Activated CD4-positive, alpha-beta T cell treated with anti-CD3 and anti-CD28 coated beads for 1 hour (primary cell): ENCODE results near the gene SPRYD3.
A peak's percentile ranks its signal among the peaks of the same experiment; 100 is the strongest.

Experiments used
- DNase-seq: peaks from one replicate; pipeline ENCODE4 v3.0.0-alpha.2; 2020

The SPRYD3 gene

DNA sequence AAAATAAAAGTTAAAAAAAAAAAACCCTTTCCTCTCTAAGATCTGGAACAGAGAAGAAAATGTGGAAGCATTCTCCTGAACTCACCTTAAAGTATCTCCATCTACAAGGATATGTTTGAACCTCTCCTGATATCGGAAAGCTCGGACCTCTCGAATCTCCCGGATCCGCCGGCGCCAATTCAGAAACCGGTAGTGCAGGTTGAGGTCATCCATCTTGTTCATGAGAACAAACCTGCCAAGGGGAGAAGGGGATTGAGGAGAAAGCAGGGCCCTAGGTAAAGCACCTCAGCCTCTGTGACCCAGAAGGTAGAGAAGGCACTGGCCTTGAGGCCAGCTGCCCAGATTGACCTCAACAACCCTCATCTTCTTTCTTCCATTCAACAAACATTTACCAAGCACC lies 2.2 kb downstream of the SPRYD3 start:
- DNase-seq = no peak

DNA sequence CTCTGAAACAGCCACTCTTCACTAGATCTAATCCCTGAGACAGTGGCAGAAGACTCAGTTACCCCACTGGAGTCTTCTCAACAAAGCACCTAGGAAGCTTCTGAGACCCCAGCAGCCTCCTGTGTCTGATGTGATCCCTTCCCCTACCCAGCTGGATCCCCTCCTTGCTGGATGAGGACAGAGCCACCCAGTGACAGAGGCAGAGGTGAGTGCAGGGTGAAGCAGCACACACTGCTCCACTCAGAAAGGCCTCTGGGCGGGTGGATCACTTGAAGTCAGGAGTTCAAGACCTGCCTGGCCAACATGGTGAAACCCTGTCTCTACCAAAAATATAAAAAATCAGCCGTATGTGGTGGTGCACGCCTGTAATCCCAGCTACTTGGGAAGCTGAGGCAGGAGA lies 2.7 kb downstream of the SPRYD3 start:
- no peak for DNase-seq

DNA sequence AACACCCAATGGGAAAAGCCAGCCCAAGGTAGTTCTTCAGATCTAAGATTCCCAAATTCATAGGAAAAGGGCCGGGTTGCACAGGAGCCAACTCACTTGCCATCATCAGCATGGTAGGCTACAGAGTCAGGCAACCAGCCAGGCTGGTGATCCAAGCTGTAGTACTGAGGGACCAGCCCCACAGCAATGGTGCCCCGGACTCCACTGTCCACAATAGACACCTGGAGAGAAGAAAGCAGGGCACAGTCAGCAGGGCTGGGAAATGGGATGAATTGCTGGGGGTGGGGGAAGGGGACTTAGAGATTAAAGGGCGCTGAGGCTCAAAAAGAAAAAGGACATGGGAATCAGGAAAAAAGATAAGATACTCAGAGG lies 4.2 kb downstream of the SPRYD3 start:
- no peak for DNase-seq

DNA sequence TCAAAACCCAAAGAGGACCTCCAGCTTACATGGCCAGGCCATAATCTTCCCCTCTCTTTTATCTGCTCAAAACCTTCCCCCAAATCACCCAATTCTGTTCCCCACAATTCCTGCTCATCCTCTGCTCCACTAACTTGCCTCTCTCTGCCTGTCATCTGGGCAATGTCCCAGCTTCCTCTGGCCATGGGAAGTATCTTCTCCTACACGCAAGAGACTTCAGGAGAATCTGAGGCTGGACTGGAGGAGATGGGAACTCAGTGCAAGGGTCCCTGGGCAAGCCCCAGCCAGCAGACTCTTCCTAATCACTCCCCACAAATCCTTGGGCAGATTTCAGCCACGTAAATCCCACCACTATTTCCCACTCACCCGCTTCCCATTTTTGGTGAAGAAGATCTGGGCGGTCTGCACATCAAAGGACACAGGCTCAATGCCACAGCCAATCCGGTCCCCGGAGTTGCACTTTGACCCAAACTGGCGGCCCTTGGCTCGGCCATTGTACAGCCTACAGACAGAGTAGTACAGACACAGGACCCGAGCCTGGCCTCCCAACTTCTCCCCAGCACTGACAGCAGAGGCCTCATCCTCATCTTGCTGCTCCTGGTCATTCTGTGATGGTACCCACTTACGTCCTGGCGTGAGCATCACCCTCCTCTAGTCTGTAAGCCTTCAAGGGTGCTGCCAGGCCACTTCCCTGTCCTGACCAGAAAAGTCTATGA lies 4.7 kb downstream of the SPRYD3 start:
- DNase-seq = no peak

- DNase-seq = no peak
Observed at GRCh38 chr12:53073881-53074280, 5.3 kb downstream of the SPRYD3 start.

GRCh38 chr12:53071591-53072551 lies 7.3 kb downstream of the SPRYD3 start:
- DNase-seq = no peak

DNA sequence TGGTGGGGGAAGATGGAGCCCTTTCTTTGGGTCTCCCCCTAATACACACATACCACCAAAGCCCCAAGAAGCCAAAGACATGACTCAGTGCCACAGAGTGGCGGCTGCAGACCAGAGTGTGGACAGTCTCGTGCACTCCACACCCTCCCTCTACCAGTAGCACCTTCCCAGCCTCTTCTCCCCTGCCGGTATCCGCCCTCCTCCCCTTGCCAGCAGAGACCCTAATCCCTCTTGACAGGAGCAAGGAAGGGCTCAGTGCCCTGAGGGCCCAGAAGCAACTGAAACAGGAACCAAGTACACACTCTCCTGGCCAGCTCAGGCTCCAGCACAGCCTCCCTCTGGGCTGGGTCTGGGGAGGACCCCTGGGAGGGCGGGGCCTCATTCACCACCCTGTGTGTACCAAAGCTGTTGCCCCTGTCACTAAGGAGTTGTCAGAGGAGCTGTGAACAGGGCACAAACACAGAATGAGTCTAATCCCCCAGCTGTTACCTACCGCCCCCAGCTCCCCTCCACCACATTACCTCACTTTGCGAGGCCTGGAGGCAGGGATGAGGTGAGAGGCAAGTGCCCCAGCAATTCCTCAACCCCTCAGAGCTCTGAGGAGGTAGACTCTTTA lies 8.2 kb downstream of the SPRYD3 start:
- no peak for DNase-seq

DNA sequence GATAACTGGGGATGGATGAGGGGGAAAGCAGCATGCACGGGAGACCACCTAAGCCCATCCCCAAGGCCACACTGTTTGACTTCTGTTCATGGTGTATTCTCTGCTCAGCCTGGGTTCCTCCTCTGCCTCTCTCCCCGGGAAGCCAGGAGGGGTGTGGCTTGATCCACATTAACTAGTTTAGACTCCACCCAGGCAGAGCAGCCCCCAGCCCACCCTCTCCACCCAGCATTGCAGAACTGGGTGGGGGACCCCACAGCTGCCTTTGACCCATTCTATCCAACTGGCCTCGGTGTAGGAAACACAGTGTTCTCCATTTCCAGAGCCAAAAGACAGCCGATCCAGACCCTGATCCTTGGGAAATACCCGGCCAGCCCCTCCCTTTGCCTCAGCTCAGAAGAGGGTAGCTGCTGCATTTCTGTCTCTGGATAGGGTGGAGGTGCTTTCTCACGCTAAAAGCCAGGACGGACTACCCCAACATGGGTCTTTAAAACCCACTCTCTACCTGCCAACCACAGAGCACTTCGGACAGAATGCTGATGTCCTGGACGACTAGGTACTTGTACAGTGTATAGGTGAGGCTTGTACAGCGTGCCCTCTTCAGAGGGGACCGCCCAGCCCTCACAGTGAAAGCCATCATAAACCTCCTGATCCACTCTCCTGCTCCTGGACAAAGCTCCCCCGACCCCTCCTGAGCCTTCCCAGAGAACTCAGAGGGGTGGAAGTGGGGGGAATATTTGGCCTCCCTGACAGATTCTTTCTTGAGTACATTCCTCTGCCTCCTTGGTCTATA lies 9.4 kb downstream of the SPRYD3 start:
- no peak for DNase-seq

DNA sequence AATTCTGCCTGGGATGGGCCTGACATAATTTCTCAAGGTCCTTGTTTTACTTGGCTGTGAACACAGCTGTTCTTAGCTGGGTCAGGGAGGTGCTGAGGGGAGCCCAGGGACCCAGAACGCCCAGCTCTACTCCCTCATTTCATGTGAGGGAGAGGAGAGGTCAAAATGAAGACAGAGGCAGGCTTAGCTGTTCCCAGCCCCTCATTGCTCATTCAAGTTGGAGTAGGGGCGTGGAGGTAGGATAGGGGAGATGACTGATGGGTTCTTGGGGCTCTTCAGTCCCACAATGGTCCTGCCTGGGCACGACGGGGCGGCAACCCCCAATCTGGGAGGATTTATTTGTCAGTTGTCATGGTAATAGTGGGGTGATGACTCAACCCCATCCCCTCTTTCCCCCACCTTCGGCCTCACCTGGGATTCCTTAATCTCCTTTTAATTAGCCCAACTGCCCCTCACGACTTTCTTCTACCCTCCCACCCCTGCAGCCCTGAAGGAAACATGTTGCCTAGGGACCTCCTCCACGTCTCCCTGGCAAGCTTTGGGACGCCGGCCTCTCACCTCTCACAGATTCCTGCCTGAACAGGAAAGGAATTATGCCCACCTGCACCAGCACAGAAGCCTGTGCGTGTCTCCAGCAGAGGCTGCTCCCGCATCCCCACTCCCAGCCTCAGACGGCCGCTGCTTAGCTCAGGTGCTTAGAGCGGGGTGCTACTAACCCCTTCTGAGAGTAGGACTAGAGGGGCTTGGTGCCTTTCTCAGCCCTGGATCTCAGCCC lies 10.2 kb downstream of the SPRYD3 start:
- no peak for DNase-seq

GRCh38 chr12:53067993-53068770 lies 11.0 kb downstream of the SPRYD3 start:
- no peak for DNase-seq

- DNase-seq = no peak
Observed at GRCh38 chr12:53067074-53067992, 11.9 kb downstream of the SPRYD3 start.

DNA sequence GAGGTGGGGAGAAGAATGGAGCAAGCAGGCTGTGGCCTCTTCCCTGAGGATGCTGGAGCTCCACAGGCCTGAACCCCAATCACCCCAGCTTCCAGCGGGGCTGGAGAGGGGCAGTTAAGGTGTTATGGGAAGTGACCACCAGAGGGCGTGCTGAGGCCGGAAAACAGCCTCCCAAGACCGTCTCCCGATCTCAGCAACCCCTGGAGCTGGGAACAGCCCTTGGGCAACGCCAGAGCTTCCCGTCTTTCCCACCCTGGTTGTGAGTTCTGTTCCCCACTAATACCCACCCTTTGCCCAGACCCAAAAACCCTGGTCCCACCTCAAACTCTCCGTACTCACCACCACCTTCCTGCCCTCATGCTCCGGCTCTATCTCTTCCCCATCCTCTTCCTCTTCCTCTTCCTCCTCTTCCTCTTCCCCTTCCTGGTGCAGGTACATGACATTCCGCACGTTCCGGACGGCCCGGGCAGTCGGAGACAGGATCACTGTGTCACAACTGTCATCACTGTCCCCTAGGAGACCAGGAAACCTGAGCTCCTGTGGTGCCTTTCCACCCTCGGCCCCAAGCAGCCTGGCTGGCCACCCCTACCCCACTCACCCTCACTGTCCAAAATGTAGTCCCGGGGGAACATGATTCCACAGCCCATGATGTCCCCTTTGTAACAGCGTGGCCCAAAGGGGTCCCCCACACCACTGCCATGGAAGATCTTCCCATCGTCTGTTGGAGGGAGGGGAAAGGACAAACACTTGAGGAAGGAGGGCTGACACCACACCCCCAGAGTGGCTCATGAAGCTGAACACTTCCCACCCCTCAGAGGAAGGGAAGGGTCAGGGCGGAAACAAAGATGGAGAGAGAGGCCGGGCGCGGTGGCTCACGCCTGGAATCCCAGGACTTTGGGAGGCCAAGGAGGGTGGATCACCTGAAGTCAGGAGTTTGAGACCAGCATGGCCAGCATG lies 12.9 kb downstream of the SPRYD3 start:
- DNase-seq = peak; percentile 54

GRCh38 chr12:53065470-53065869 lies 13.7 kb downstream of the SPRYD3 start:
- no peak for DNase-seq

GRCh38 chr12:53064613-53065436 lies 14.4 kb downstream of the SPRYD3 start:
- DNase-seq = no peak

DNA sequence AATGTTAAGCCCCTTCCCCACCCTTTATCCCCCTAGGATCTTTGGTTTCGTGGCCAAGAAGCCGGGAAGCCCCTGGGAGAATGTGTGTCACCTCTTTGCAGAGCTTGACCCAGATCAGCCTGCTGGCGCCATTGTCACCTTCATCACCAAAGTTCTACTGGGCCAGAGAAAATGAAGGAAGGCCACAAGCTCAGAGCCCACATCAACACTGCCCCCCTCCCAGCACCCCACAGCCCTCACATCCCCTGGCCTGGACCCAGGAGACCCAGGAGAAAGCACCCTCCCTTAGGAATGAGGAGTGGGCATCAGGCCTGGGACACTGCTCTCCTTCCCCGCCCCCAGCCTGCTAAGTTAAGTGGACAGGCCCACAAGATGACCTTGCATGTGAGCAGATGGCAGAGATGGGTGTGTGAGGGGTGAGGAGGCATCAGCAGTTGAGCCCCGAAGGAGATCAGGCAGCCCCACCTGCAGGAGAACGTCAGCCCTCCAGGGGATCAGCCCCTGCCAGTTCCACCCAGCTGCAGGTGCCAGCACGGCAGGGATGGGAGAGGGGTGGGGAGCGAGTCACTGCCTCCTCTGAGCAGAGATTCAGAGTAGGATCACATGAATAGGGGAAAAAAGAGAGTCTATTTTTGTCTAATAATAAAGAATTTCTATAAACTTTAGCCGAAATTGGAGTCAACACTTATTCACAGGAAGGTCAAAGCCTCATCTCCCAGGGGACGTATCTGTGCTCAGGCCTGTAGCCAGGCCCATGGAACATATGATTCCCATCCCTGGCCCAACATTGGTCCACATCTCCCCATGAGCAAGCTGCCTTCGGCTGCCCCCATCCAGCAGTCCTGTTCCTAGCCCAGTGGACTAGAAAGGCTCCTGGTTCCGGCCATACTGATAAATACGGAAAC lies 15.2 kb downstream of the SPRYD3 start:
- no peak for DNase-seq

DNA sequence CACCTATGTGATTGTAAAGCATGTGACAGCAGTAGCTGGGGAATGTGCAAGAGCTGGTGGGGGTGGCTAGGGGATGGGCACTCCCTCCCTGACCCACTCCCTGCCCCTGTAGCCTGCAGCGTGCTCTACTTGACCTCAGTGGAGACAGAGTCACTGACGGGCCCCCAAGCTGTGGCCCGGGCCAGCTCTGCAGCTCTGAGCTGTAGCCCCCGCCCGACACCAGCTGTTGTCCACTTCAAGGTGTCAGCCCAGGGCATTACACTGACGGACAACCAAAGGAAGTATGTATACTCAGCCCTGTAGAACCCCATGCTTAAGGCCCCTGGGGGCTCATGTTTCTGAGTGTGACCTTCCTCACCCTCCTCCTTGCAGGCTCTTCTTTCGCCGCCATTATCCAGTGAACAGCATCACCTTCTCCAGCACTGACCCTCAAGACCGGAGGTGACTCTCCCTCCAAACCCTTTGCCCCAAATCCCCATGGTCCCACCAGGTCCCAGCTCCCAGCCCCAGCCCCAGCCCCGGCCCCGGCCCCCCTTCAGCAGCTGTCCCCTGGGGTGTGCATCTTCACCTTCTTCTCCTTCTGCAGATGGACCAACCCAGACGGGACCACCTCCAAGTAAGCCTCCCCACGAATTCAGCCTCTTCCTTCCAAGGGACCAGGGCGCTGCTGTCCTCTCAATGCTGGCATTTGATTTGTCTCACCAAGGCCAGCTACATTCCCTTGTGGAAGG lies 16.0 kb downstream of the SPRYD3 start:
- no peak for DNase-seq
